ENCODE results near the gene GRID2. TPM values are rescaled to one million over a fixed set of nuclear protein-coding genes. Genes with fewer than 3 reads are reported as not detected.

Gene GRID2
- total and polyA plus RNA-seq, 12 donors = 0.55 to 4.0 (median 2.0) TPM

GRCh38 chr4:93317057-93317456 lies 1013.3 kb downstream of the GRID2 start:
- WGBS, 4 donors = 70 to 79% (median 74%) methylated on average over 4 of the region's 4 CpGs
- H3K36me3 ChIP-seq (replicated peaks in 1 of 2) = no peaks in the 10 kb centered on the region
- no peaks in the 10 kb centered on the region for H3K27me3 ChIP-seq
- no peaks in the 10 kb centered on the region for H3K4me1 ChIP-seq (replicated peaks in 1 of 2)
- TF ChIP-seq POLR2A (IDR thresholded peaks at IDR 0.05) (no peak), CTCF (IDR thresholded peaks at IDR 0.05) (no peak)
- no peak overlapping the region for H3K4me3 ChIP-seq
- DNase-seq = no peak
- no peaks in the 10 kb centered on the region for H3K9me3 ChIP-seq (replicated peaks in 1 of 3)
- H3K27ac ChIP-seq = no peak overlapping the region
- intact Hi-C loops (cut with DNase I) = no loop called here

- Histone ChIP-seq H3K4me1 (replicated peaks in 1 of 2) (no peaks in the 10 kb centered on the region), H3K27me3 (no peaks in the 10 kb centered on the region), H3K36me3 (replicated peaks in 1 of 2) (no peaks in the 10 kb centered on the region), H3K4me3 (no peak overlapping the region), H3K9me3 (replicated peaks in 1 of 3) (no peaks in the 10 kb centered on the region), H3K27ac (no peak overlapping the region)
- intact Hi-C loops (cut with DNase I) = no loop called here
- TF ChIP-seq POLR2A (IDR thresholded peaks at IDR 0.05) (no peak), CTCF (IDR thresholded peaks at IDR 0.05) (no peak)
- WGBS, 4 donors = 58 to 74% (median 67%) methylated on average over 1 of the region's 1 CpG
- DNase-seq = no peak
These were observed 1013.8 kb downstream of the GRID2 start for GRCh38 chr4:93317561-93317960.

GRCh38 chr4:93319041-93319440 lies 1015.3 kb downstream of the GRID2 start:
- 37 to 52% (median 43%) methylated on average over 1 of the region's 1 CpG for WGBS, 4 donors
- DNase-seq = no peak
- Histone ChIP-seq H3K4me1 (replicated peaks in 1 of 2) (no peaks in the 10 kb centered on the region), H3K27me3 (no peaks in the 10 kb centered on the region), H3K4me3 (no peak overlapping the region), H3K27ac (no peak overlapping the region), H3K36me3 (replicated peaks in 1 of 2) (no peaks in the 10 kb centered on the region), H3K9me3 (replicated peaks in 1 of 3) (no peaks in the 10 kb centered on the region)
- intact Hi-C loops (cut with DNase I) = no loop called here
- TF ChIP-seq CTCF (IDR thresholded peaks at IDR 0.05) = no peak
- no peak for TF ChIP-seq POLR2A (IDR thresholded peaks at IDR 0.05)

- DNase-seq = no peak
- H3K27me3 ChIP-seq = no peaks in the 10 kb centered on the region
- H3K4me3 ChIP-seq = no peak overlapping the region
- no peaks in the 10 kb centered on the region for H3K4me1 ChIP-seq (replicated peaks in 1 of 2)
- TF ChIP-seq CTCF (IDR thresholded peaks at IDR 0.05) (no peak), POLR2A (IDR thresholded peaks at IDR 0.05) (no peak)
- H3K27ac ChIP-seq = no peak overlapping the region
- no peaks in the 10 kb centered on the region for H3K9me3 ChIP-seq (replicated peaks in 1 of 3)
- intact Hi-C loops (cut with DNase I) = no loop called here
- H3K36me3 ChIP-seq (replicated peaks in 1 of 2) = no peaks in the 10 kb centered on the region
These were observed 1016.6 kb downstream of the GRID2 start for GRCh38 chr4:93320356-93320755.
